Measurements from ENCODE around the gene GOLGA6L9.
"Not testable (repeated sequence)": the region's sequence is repeated elsewhere in the genome, so short reads cannot be mapped to it uniquely, and the experiment has no call there.

DNA sequence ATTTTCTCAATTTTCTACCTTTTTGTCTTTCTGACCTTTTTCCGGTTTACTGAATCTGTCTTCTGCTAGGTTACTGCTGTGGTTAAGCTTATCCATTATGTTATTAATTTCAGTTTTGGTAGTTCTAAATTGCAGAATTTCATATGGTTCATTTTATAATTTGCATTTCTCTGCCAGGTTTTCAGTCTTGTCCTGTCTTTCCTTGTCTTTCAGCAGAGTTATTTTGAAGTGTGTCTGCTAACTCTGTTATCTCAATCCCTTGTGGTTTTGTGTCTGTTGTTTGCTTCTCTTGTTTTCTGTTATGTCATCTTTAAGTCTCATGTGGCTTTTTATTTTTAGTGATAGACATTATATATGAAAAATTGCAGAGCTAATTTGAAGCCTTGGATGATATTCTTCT, 18.0 kb upstream of the GOLGA6L9 start:
- not testable (repeated sequence) for TF ChIP-seq EP300, CTCF, POLR2AphosphoS5 (IDR thresholded peaks at IDR 0.05)

Data from suprapubic skin (tissue), 4 donors.